IPS-18a (cell line): ENCODE measurements around the gene R3HDM1.
"Not testable (repeated sequence)": the region's sequence is repeated elsewhere in the genome, so short reads cannot be mapped to it uniquely, and the experiment has no call there.

Source experiments
- H3K27ac ChIP-seq: one replicate; pipeline ENCODE4 v1.5.1; 2013; ENCODE audit warnings: low read length
- H3K27me3 ChIP-seq: one replicate; pipeline ENCODE4 v1.6.1; 2013; ENCODE audit warnings: mild to moderate bottlenecking, low read length; ENCODE audit not compliant: control insufficient read depth, insufficient read depth
- H3K36me3 ChIP-seq: one replicate; pipeline ENCODE4 v1.6.1; 2013; ENCODE audit warnings: low read depth, low read length; ENCODE audit not compliant: control insufficient read depth
- H3K4me1 ChIP-seq: one replicate; pipeline ENCODE4 v1.6.1; 2013; ENCODE audit warnings: low read depth, low read length; ENCODE audit not compliant: control insufficient read depth
- H3K4me3 ChIP-seq: one replicate; pipeline ENCODE4 v1.5.1; 2013; ENCODE audit warnings: low read length
- H3K9ac ChIP-seq: one replicate; pipeline ENCODE4 v1.6.1; 2013; ENCODE audit warnings: mild to moderate bottlenecking, low read length, moderate library complexity
- H3K9me3 ChIP-seq: one replicate; pipeline ENCODE4 v1.6.1; 2013; ENCODE audit warnings: low read depth, low read length; ENCODE audit not compliant: control insufficient read depth

R3HDM1 gene

GRCh38 chr2:135617501-135618015 is 86.3 kb downstream of the R3HDM1 start:
- H3K9me3 ChIP-seq: no peaks in the 10 kb centered on the region
- no peak overlapping the region for H3K4me3 ChIP-seq

GRCh38 chr2:135620198-135620597 is 88.9 kb downstream of the R3HDM1 start:
- H3K4me1 ChIP-seq: no peaks in the 10 kb centered on the region
- peaks cover 9% of the 10 kb centered on the region for H3K36me3 ChIP-seq
- H3K9me3 ChIP-seq: no peaks in the 10 kb centered on the region
- H3K27ac ChIP-seq: no peak overlapping the region
- H3K27me3 ChIP-seq: no peaks in the 10 kb centered on the region
- H3K9ac ChIP-seq: no peak overlapping the region
- no peak overlapping the region for H3K4me3 ChIP-seq

More at GRCh38 chr2:135617501-135618015, 86.3 kb downstream of the R3HDM1 start:
- Histone ChIP-seq H3K27ac (no peak overlapping the region), H3K36me3 (peaks cover 9% of the 10 kb centered on the region), H3K9ac (no peak overlapping the region), H3K4me1 (no peaks in the 10 kb centered on the region), H3K27me3 (no peaks in the 10 kb centered on the region)

DNA sequence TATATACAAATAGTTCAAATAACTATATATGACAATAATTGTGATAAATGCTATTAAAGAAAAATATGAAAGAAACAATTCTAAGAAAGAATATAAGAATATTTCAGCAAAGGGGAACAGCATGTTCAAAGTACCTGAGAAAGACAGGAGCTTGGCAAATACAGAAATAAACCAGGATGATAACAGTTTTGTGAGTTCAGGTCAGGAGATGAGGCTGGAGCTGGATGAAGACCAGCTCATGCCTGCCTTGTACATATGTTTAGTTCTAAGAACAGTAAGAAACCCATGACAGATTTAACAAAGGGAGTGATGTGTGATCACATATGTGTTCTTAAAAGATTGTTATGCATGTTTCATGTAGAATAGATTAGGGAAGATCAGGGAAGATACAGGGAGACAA is 98.2 kb downstream of the R3HDM1 start:
- Histone ChIP-seq H3K36me3 (peaks cover 4% of the 10 kb centered on the region), H3K27me3 (no peaks in the 10 kb centered on the region), H3K27ac (no peak overlapping the region), H3K4me3 (no peak overlapping the region), H3K9ac (no peak overlapping the region), H3K9me3 (no peaks in the 10 kb centered on the region), H3K4me1 (no peaks in the 10 kb centered on the region)

DNA sequence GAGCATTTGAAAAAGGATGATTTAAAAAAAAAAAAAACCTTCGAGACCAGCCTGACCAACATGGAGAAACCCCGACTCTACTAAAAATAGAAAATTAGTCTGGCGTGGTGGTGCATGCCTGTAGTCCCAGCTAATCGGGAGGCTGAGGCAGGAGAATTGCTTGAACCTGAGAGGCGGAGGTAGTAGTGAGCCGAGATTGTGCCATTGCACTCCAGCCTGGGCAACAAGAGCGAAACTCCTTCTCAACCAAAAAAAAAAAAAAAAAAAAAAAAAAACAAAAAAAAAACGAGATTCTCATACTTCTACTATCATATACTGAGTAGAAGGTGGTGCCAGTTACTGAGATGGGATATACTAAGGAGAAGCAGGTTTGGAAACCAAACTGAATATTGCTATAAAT is 98.8 kb downstream of the R3HDM1 start:
- H3K36me3 ChIP-seq, H3K9ac ChIP-seq, H3K4me3 ChIP-seq, H3K9me3 ChIP-seq, H3K27me3 ChIP-seq, H3K4me1 ChIP-seq, H3K27ac ChIP-seq: not testable (repeated sequence)

- Histone ChIP-seq H3K36me3 (peaks cover 6% of the 10 kb centered on the region), H3K9ac (no peak overlapping the region), H3K27ac (no peak overlapping the region), H3K4me3 (no peak overlapping the region), H3K4me1 (no peaks in the 10 kb centered on the region), H3K9me3 (no peaks in the 10 kb centered on the region), H3K27me3 (no peaks in the 10 kb centered on the region)
Measured at GRCh38 chr2:135630488-135630887, 99.2 kb downstream of the R3HDM1 start.

- Histone ChIP-seq H3K9ac (no peak overlapping the region), H3K9me3 (no peaks in the 10 kb centered on the region), H3K4me3 (no peak overlapping the region), H3K36me3 (peaks cover 35% of the 10 kb centered on the region), H3K27me3 (no peaks in the 10 kb centered on the region), H3K27ac (no peak overlapping the region), H3K4me1 (no peaks in the 10 kb centered on the region)
Measured at GRCh38 chr2:135633582-135633981, 102.3 kb downstream of the R3HDM1 start.

- Histone ChIP-seq H3K9ac (no peak overlapping the region), H3K27ac (no peak overlapping the region), H3K4me1 (no peaks in the 10 kb centered on the region), H3K4me3 (no peak overlapping the region), H3K9me3 (no peaks in the 10 kb centered on the region), H3K36me3 (peaks cover 47% of the 10 kb centered on the region), H3K27me3 (no peaks in the 10 kb centered on the region)
Measured at GRCh38 chr2:135635212-135635835, 104.0 kb downstream of the R3HDM1 start.

DNA sequence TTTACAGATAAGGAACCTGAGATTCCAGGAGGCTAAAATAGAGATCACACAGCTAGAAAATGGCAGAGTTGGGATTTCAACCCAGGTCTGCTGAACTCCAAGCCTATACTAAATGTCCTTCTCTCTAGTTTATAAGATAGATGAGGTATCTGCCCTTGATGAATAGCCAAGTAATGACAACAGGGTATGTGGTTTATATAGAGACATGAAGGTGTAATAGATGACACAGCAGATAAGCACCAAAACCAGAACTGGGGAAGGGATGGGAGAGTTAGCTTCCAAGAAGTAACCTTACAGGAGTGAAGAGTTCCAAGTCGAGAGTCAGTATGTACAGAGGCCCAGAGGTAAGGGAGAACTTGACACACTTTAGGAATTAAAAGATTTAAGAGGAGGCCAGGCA is 105.7 kb downstream of the R3HDM1 start:
- peaks cover 61% of the 10 kb centered on the region for H3K36me3 ChIP-seq

GRCh38 chr2:135637456-135638087 is 106.3 kb downstream of the R3HDM1 start:
- Histone ChIP-seq H3K9ac (no peak overlapping the region), H3K9me3 (no peaks in the 10 kb centered on the region), H3K27ac (no peak overlapping the region), H3K4me3 (no peak overlapping the region), H3K27me3 (no peaks in the 10 kb centered on the region), H3K4me1 (no peaks in the 10 kb centered on the region), H3K36me3 (peaks cover 65% of the 10 kb centered on the region)

More for the DNA sequence above, 105.7 kb downstream of the R3HDM1 start:
- no peak overlapping the region for H3K9ac ChIP-seq
- no peaks in the 10 kb centered on the region for H3K27me3 ChIP-seq
- no peaks in the 10 kb centered on the region for H3K9me3 ChIP-seq
- no peak overlapping the region for H3K4me3 ChIP-seq
- no peak overlapping the region for H3K27ac ChIP-seq
- H3K4me1 ChIP-seq: no peaks in the 10 kb centered on the region

GRCh38 chr2:135638825-135639224 is 107.5 kb downstream of the R3HDM1 start:
- peaks cover 61% of the 10 kb centered on the region for H3K36me3 ChIP-seq
- H3K4me3 ChIP-seq: no peak overlapping the region
- no peaks in the 10 kb centered on the region for H3K9me3 ChIP-seq
- no peak overlapping the region for H3K27ac ChIP-seq
- H3K4me1 ChIP-seq: no peaks in the 10 kb centered on the region
- H3K9ac ChIP-seq: no peak overlapping the region
- no peaks in the 10 kb centered on the region for H3K27me3 ChIP-seq

DNA sequence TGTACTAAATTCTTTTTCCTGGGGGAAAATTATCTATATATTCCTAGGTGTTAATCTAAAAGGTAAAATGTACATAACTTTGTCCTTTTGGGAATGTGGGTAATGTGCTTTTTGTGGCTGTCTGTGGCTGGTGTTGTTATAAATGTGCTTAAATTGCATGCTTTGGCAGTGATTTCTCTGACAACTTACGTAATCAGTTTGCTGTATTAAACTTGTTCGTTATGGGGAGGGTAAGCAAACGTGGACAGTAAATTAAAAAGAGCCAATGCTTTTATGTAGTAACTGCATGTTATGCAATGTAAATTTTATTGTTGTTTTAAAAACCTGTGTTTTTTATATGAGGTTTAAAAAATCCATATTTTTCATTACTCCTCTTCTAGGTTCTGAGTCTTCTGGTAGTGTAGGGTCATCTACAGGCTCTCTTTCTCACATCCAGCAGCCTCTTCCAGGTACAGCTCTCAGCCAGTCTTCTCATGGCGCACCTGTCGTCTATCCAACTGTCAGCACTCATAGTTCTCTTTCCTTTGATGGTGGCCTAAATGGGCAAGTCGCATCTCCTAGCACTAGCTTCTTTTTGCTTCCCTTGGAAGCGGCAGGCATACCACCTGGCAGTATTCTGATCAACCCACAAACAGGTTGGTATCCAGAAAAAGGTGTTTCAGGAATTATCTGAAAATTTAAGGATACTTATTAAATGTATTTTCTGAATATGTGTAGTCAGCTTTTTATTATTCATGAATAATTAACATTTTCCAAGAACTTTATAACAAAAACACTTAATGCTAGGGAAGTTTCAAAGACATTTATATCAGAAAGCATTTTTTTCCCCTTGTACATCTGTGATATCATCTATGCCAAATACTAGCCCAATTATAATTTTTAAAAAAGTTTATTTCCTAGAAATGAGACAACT is 110.1 kb downstream of the R3HDM1 start:
- H3K27ac ChIP-seq: no peak overlapping the region
- no peaks in the 10 kb centered on the region for H3K9me3 ChIP-seq
- no peaks in the 10 kb centered on the region for H3K4me1 ChIP-seq
- H3K36me3 ChIP-seq: peaks cover 58% of the 10 kb centered on the region
- no peaks in the 10 kb centered on the region for H3K27me3 ChIP-seq
- H3K9ac ChIP-seq: no peak overlapping the region
- no peak overlapping the region for H3K4me3 ChIP-seq
